ENCODE measurements around the gene PDLIM3. TPM values are rescaled to one million over a fixed set of nuclear protein-coding genes. Genes with fewer than 3 reads are reported as not detected.

The PDLIM3 gene
- total and polyA plus RNA-seq, 2 of the 13 experiments (the other 11 are each of a cell fraction or from before 2014, with no cell fraction given) = 5.9 to 14.0 TPM

- Histone ChIP-seq H3K4me1 (ENCODE audit: insufficient read depth, low read length) (peaks cover 36% of the 10 kb centered on the region), H2AFZ (ENCODE audit: low read length) (no peak overlapping the region), H3K27ac (ENCODE audit: extremely low read length, insufficient read depth, low read length) (no peak overlapping the region), H3K9me3 (ENCODE audit: low read length) (no peaks in the 10 kb centered on the region), H3K4me2 (ENCODE audit: low read depth, low read length) (no peak overlapping the region), H3K27me3 (ENCODE audit: control insufficient read depth in 1 of 2, insufficient read depth in 2 of 2, low read length in 2 of 2) (no peaks in the 10 kb centered on the region; a peak in 1 of 5 replicates), H3K36me3 (replicated peaks in 1 of 2; ENCODE audit: control insufficient read depth in 1 of 2, insufficient read depth in 2 of 2, low read length in 2 of 2) (no peaks in the 10 kb centered on the region), H3K79me2 (ENCODE audit: insufficient read depth, low read length) (no peaks in the 10 kb centered on the region), H3K4me3 (replicated peaks in 1 of 3; ENCODE audit: insufficient read depth in 1 of 3, low read depth in 2 of 3, low read length in 3 of 3) (no peak overlapping the region), H4K20me1 (ENCODE audit: insufficient read depth, low read length) (no peaks in the 10 kb centered on the region), H3K9ac (ENCODE audit: insufficient read depth, low read depth, low read length) (no peak overlapping the region)
- ChIA-PET CTCF (ENCODE audit: low intra/inter-chr PET ratio, low total read pairs) (no interaction called here), POLR2A (no interaction called here)
- TF ChIP-seq ZNF7 (CRISPR knock-in tag; IDR thresholded peaks at IDR 0.05) = 0 out of 2 replicates have a peak, but pooled peaks have one; percentile 10
- TF ChIP-seq ARNT (IDR thresholded peaks at IDR 0.05) = no peak
- 0 out of 2 replicates have a peak, but pooled peaks have one; percentile 21 for TF ChIP-seq ATF7 (IDR thresholded peaks at IDR 0.05)
- TF ChIP-seq ATF7 (CRISPR knock-in tag; IDR thresholded peaks at IDR 0.05) = no peak
- TF ChIP-seq PHF5A (CRISPR knock-in tag; IDR thresholded peaks at IDR 0.05; ENCODE audit: low read depth, unreplicated experiment) = no peak
- TF ChIP-seq ARID2 (CRISPR knock-in tag; IDR thresholded peaks at IDR 0.05; ENCODE audit: borderline replicate concordance) = no peak
- TF ChIP-seq, protein P1, sequence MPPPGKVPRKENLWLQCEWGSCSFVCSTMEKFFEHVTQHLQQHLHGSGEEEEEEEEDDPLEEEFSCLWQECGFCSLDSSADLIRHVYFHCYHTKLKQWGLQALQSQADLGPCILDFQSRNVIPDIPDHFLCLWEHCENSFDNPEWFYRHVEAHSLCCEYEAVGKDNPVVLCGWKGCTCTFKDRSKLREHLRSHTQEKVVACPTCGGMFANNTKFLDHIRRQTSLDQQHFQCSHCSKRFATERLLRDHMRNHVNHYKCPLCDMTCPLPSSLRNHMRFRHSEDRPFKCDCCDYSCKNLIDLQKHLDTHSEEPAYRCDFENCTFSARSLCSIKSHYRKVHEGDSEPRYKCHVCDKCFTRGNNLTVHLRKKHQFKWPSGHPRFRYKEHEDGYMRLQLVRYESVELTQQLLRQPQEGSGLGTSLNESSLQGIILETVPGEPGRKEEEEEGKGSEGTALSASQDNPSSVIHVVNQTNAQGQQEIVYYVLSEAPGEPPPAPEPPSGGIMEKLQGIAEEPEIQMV (CRISPR knock-in tag; IDR thresholded peaks at IDR 0.05; ENCODE audit: low read depth) = no peak
- TF ChIP-seq ZBTB38 (CRISPR knock-in tag; IDR thresholded peaks at IDR 0.05) = no peak
- FAIRE-seq (no peak), DNase-seq (ENCODE audit: low spot score) (no peak), ATAC-seq (no peak)
- no TSS peak for BruUV-seq (replicated peaks)
- intact Hi-C loops (cut with micrococcal nuclease; ENCODE audit: unreplicated experiment) = no loop called here
- in situ Hi-C loops (cut with HindIII; ENCODE audit: extremely low pct_ligation_motif_present, low pct_unique_long_range_greater_than_20kb) = no loop called here
- 28% methylated on average over 3 of the region's 3 CpGs for WGBS (ENCODE audit: low lambda C conversion rate)
Measured at GRCh38 chr4:185562531-185562930, 27.2 kb upstream of the PDLIM3 start.

DNA sequence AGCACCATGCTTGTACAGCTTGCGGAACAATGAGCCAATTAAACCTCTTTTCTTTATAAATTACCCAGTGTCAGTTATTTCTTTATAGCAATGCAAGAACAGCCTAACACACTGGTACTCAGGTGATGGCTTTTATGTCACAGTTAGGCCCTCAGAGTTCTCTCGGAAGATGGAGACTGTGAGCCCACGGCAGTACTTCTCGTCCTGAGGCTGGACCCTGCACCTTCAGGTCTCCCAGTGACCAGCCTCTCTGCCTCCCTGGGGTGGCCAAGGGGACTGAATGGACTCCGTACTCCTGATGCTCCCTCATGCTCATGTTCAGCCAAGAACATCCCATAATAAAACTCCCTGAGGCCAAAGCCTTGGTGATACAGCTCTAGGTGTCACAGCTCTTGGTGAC is 25.0 kb upstream of the PDLIM3 start:
- H3K27ac ChIP-seq (ENCODE audit: extremely low read length, insufficient read depth, low read length) = peak overlapping the region; percentile 35
- POLR2A ChIA-PET = interaction anchor here (0.8 to 1.1 kb wide), 5 partner anchors 8 to 46 kb away, joined by 3 to 4 read pairs (median 3); partner anchors contain the start of gene PDLIM3
- in situ Hi-C loops (cut with HindIII; ENCODE audit: extremely low pct_ligation_motif_present, low pct_unique_long_range_greater_than_20kb) = no loop called here
- no peak overlapping the region for H2AFZ ChIP-seq (ENCODE audit: low read length)
- no peak for FAIRE-seq
- no peaks in the 10 kb centered on the region for H4K20me1 ChIP-seq (ENCODE audit: insufficient read depth, low read length)
- no peaks in the 10 kb centered on the region for H3K9me3 ChIP-seq (ENCODE audit: low read length)
- H3K36me3 ChIP-seq (replicated peaks in 1 of 2; ENCODE audit: control insufficient read depth in 1 of 2, insufficient read depth in 2 of 2, low read length in 2 of 2) = no peaks in the 10 kb centered on the region
- no peak for ATAC-seq
- H3K27me3 ChIP-seq (ENCODE audit: control insufficient read depth in 1 of 2, insufficient read depth in 2 of 2, low read length in 2 of 2) = no peaks in the 10 kb centered on the region; a peak in 1 of 5 replicates
- intact Hi-C loops (cut with micrococcal nuclease; ENCODE audit: unreplicated experiment) = no loop called here
- BruUV-seq (replicated peaks) = no TSS peak
- no peak overlapping the region for H3K4me2 ChIP-seq (ENCODE audit: low read depth, low read length)
- CTCF ChIA-PET (ENCODE audit: low intra/inter-chr PET ratio, low total read pairs) = no interaction called here
- DNase-seq (ENCODE audit: low spot score) = no peak
- H3K4me3 ChIP-seq (replicated peaks in 1 of 3; ENCODE audit: insufficient read depth in 1 of 3, low read depth in 2 of 3, low read length in 3 of 3) = no peak overlapping the region
- WGBS (ENCODE audit: low lambda C conversion rate) = 89% methylated on average over 5 of the region's 5 CpGs
- peaks cover 15% of the 10 kb centered on the region for H3K4me1 ChIP-seq (ENCODE audit: insufficient read depth, low read length)
- H3K79me2 ChIP-seq (ENCODE audit: insufficient read depth, low read length) = no peaks in the 10 kb centered on the region
- H3K9ac ChIP-seq (ENCODE audit: insufficient read depth, low read depth, low read length) = no peak overlapping the region
- TF ChIP-seq SALL2 (CRISPR knock-in tag; IDR thresholded peaks at IDR 0.05) (no peak), POLR2A (IDR thresholded peaks at IDR 0.05; ENCODE audit: insufficient read depth in 1 of 2, low read depth in 2 of 2, low read length in 2 of 2) (no peak), ZNF770 (CRISPR knock-in tag; IDR thresholded peaks at IDR 0.05) (no peak), MBD4 (IDR thresholded peaks at IDR 0.05; ENCODE audit: borderline replicate concordance, low read length) (no peak), ZC3H4 (CRISPR knock-in tag; IDR thresholded peaks at IDR 0.05; ENCODE audit: borderline replicate concordance) (no peak), ZNF253 (CRISPR knock-in tag; IDR thresholded peaks at IDR 0.05; ENCODE audit: borderline replicate concordance) (no peak), ZNF768 (CRISPR knock-in tag; IDR thresholded peaks at IDR 0.05) (no peak), ZNF652 (CRISPR knock-in tag; IDR thresholded peaks at IDR 0.05; ENCODE audit: borderline replicate concordance, low read depth) (no peak)
